PFSK-1 (cell line): Measurements from ENCODE around the gene ZBTB8A.

Experiments used
- FOXP2 ChIP-seq: optimal IDR thresholded peaks from 2 replicates; pipeline ENCODE3; 2011; ENCODE audit warnings: borderline replicate concordance, control low read depth, inconsistent platforms; ENCODE audit not compliant: insufficient read depth; ENCODE audit errors: extremely low read length, extremely low read depth
- POLR2AphosphoS5 ChIP-seq: IDR thresholded peaks from 2 replicates; pipeline ENCODE4 v1.6.1; 2012; ENCODE audit warnings: low read depth, mild to moderate bottlenecking, control low read depth, low read length, moderate library complexity
- SIN3A ChIP-seq: IDR thresholded peaks from 2 replicates; pipeline ENCODE4 v1.6.1; 2012; ENCODE audit warnings: mild to moderate bottlenecking, low read length, moderate library complexity, borderline replicate concordance; ENCODE audit not compliant: insufficient read depth
- TAF1 ChIP-seq: IDR thresholded peaks from 2 replicates; pipeline ENCODE4 v1.6.1; 2012; ENCODE audit warnings: low read length, control low read depth, borderline replicate concordance; ENCODE audit not compliant: insufficient read depth
- TF ChIP-seq, protein P1 (sequence below), 2 experiments: IDR thresholded peaks; 2 replicates each; pipeline versions ENCODE4 v1.6.1 to v1.8.0; 2011 to 2012; ENCODE audit warnings: low read depth in 2 of 2, low read length in 2 of 2, control low read depth in 1 of 2, inconsistent platforms in 1 of 2, mild to moderate bottlenecking in 1 of 2, moderate library complexity in 1 of 2; ENCODE audit not compliant: insufficient read depth in 1 of 2

Gene ZBTB8A

DNA sequence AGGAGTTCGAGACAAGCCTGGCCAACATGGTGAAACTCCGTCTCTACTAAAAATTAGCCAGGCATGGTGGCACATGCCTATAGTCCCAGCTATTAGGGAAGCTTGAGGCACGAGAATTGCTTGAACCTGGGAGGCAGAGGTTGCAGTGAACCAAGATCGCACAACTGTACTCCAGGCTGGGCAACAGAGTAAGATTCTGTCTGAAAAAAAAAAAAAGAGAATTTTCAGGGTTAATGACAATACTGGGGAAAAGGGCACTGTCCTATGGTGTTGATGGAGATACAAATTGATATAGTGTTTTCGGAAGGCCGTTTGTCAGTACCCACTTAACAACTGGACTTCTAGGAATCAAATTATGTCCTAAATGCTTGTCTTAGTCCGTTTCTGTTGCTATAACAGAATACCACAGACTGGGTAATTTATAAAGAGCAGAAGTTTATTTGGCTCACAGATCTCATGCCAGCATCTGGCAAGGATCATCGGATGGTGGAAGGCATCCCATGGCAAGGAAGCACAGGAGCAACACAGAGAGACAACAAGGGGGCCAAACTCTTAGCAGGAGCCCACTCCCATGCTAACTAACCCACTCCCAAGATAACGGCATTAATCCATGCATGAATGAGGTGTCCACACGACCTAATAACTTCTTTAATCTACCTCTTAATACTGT lies 41.3 kb downstream of the ZBTB8A start:
- TF ChIP-seq, protein P1, sequence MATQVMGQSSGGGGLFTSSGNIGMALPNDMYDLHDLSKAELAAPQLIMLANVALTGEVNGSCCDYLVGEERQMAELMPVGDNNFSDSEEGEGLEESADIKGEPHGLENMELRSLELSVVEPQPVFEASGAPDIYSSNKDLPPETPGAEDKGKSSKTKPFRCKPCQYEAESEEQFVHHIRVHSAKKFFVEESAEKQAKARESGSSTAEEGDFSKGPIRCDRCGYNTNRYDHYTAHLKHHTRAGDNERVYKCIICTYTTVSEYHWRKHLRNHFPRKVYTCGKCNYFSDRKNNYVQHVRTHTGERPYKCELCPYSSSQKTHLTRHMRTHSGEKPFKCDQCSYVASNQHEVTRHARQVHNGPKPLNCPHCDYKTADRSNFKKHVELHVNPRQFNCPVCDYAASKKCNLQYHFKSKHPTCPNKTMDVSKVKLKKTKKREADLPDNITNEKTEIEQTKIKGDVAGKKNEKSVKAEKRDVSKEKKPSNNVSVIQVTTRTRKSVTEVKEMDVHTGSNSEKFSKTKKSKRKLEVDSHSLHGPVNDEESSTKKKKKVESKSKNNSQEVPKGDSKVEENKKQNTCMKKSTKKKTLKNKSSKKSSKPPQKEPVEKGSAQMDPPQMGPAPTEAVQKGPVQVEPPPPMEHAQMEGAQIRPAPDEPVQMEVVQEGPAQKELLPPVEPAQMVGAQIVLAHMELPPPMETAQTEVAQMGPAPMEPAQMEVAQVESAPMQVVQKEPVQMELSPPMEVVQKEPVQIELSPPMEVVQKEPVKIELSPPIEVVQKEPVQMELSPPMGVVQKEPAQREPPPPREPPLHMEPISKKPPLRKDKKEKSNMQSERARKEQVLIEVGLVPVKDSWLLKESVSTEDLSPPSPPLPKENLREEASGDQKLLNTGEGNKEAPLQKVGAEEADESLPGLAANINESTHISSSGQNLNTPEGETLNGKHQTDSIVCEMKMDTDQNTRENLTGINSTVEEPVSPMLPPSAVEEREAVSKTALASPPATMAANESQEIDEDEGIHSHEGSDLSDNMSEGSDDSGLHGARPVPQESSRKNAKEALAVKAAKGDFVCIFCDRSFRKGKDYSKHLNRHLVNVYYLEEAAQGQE (IDR thresholded peaks at IDR 0.05; ENCODE audit: insufficient read depth in 1 of 2, low read depth in 2 of 2, low read length in 2 of 2) = no peak
- TF ChIP-seq FOXP2 (no peak), POLR2AphosphoS5 (no peak), TAF1 (no peak), SIN3A (no peak)

DNA sequence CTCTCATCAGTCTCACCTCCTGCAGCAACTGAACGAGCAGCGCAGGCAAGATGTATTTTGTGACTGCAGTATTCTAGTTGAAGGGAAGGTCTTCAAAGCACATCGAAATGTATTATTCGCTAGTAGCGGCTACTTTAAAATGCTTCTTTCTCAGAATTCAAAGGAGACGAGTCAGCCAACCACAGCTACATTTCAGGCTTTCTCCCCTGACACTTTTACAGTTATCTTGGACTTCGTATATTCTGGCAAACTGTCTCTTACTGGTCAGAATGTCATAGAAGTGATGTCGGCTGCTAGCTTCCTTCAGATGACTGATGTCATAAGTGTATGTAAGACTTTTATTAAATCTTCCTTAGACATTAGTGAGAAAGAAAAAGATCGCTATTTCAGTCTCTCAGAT lies 53.7 kb downstream of the ZBTB8A start:
- TF ChIP-seq, protein P1 (IDR thresholded peaks at IDR 0.05; ENCODE audit: insufficient read depth in 1 of 2, low read depth in 2 of 2, low read length in 2 of 2) = no peak
- TF ChIP-seq TAF1 (no peak), POLR2AphosphoS5 (no peak), SIN3A (no peak), FOXP2 (no peak)

DNA sequence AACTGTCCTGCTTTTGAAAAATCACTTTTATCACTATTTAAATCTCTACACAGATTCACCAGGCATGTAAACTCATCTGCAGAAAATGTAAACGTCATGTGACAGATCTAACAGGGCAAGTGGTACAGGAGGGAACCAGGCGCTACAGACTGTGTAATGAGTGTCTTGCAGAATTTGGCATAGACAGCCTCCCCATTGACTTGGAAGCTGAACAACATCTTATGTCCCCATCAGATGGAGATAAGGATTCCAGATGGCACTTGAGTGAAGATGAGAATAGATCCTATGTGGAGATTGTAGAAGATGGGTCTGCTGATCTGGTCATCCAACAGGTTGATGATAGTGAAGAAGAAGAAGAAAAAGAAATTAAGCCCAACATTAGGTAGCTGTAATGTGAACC lies 60.8 kb downstream of the ZBTB8A start:
- TF ChIP-seq FOXP2 (no peak), POLR2AphosphoS5 (no peak), TAF1 (no peak), SIN3A (no peak)
- TF ChIP-seq, protein P1 (IDR thresholded peaks at IDR 0.05; ENCODE audit: insufficient read depth in 1 of 2, low read depth in 2 of 2, low read length in 2 of 2) = no peak

DNA sequence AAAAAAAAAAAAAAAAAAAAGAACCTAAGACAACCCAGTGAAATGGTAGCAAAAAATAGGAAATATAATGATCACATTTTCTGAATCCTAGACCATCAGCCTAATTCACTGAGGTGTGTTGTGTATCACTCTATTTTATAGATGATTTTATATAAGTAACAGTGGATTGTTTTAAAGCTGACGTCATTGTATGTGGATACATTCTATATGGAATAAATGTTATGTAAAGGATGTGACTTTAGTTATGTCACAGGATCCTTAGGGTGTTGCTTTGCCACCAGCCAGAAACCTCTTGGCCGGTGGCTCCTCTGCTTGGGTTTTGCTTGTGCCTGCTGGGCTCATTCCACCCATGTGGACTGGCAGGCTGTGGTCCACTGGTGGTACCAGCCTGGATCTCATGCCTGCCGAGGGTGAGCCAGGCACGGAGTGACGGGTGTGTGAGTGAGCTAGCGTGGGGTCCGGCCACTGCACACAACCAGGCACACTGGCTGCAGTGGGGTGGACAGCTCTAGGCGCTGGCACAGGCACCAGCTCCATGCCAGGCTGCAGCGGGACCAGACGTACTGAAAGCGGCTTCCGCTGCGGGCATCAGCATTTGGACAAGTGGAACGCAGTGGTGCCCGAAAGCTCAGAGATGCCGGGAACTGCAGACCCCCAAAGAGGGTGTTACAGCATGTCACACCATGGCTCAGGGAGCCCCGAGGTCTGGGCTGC lies 66.6 kb downstream of the ZBTB8A start:
- TF ChIP-seq, protein P1 (IDR thresholded peaks at IDR 0.05; ENCODE audit: insufficient read depth in 1 of 2, low read depth in 2 of 2, low read length in 2 of 2) = no peak
- TF ChIP-seq FOXP2 (no peak), TAF1 (no peak), POLR2AphosphoS5 (no peak), SIN3A (no peak)
